Measurements from ENCODE around the gene RPS15. TPM values are rescaled to one million over a fixed set of nuclear protein-coding genes. Genes with fewer than 3 reads are reported as not detected.

The RPS15 gene
- total RNA-seq, 1 donor from 2014 or later = 938 TPM

DNA sequence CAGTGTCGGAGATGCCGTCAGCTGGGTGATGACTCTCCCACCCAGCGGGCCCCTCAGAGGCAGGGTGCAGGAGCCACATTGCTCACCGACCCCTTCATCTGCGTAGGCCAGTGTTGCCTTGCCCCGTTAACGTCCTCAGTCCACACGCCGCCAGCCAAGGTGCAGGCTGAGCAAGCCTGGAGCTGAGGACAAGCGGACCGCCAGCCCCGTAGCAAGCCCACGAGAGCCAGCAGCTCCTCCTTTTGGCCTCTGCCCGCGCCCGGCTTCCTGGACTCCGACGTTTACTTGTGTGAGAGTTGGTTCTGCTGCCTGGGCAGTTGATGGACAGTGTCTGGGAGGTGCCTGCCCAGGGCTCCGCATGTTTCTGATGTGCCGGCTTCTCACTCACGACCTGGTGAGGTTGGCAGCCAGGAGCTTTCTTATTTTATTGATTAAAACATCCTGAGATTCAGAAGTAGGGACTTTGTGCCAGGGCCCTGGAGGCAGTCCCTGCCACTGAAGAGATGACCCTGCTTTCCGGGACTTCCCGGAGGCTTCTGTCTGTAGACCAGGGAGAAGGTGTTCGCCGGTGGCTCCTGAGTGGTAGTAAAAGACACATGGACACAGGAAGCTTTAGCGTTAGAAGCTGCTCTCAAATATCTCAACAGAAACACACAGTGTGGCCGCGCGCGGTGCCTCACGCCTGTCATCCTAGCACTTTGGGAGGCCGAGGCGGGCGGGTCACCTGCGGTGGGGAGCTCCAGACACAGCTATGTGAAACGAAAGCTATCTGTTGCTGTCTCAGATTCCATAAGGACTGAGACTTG lies 25.0 kb upstream of the RPS15 start:
- Mint-ChIP-seq H3K4me3 (ENCODE audit: low read depth) (no peak overlapping the region), H3K4me1 (ENCODE audit: low read depth) (peaks cover 49% of the 10 kb centered on the region), H3K9me3 (ENCODE audit: low read depth) (no peaks in the 10 kb centered on the region), H3K27ac (peak overlapping the region; percentile 84), H3K27me3 (no peaks in the 10 kb centered on the region), H3K36me3 (ENCODE audit: insufficient read depth) (peaks cover 8% of the 10 kb centered on the region)
- TF ChIP-seq CTCF (IDR thresholded peaks at IDR 0.05; ENCODE audit: unreplicated experiment) = no peak
- no peak for DNase-seq (ENCODE audit: low spot score, unreplicated experiment)

GRCh38 chr19:1416014-1416841 lies 22.0 kb upstream of the RPS15 start:
- no peak for DNase-seq (ENCODE audit: low spot score, unreplicated experiment)
- TF ChIP-seq CTCF (IDR thresholded peaks at IDR 0.05; ENCODE audit: unreplicated experiment) = no peak
- H3K27ac Mint-ChIP-seq = peak overlapping the region; percentile 99
- H3K36me3 Mint-ChIP-seq (ENCODE audit: insufficient read depth) = peaks cover 11% of the 10 kb centered on the region
- H3K9me3 Mint-ChIP-seq (ENCODE audit: low read depth) = no peaks in the 10 kb centered on the region
- peaks cover 31% of the 10 kb centered on the region for H3K4me1 Mint-ChIP-seq (ENCODE audit: low read depth)
- H3K4me3 Mint-ChIP-seq (ENCODE audit: low read depth) = peak overlapping the region; percentile 64
- H3K27me3 Mint-ChIP-seq = no peaks in the 10 kb centered on the region

DNA sequence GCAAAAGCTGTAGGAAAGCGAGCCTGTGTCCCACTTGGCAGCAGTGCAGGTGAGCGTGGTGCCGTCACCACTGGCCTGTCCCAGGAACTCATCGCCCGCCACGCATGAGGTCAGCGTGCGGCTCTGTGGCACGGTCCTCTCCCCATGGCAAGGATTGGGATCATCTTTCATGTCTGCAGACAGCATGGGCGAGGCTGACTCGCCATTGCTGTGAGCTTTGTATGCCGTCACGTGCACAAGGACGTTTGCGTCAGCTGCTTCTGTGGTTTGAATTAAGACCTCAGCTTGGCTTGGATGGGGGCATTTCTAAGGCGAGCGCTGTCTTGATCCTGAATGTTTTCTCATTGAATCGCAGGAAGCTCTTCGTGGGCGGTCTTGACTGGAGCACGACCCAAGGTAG lies 21.1 kb upstream of the RPS15 start:
- peaks cover 11% of the 10 kb centered on the region for H3K36me3 Mint-ChIP-seq (ENCODE audit: insufficient read depth)
- peak overlapping the region; percentile 10 for H3K27ac Mint-ChIP-seq
- no peak for TF ChIP-seq CTCF (IDR thresholded peaks at IDR 0.05; ENCODE audit: unreplicated experiment)
- peaks cover 31% of the 10 kb centered on the region for H3K4me1 Mint-ChIP-seq (ENCODE audit: low read depth)
- no peaks in the 10 kb centered on the region for H3K27me3 Mint-ChIP-seq
- H3K4me3 Mint-ChIP-seq (ENCODE audit: low read depth) = no peak overlapping the region
- DNase-seq (ENCODE audit: low spot score, unreplicated experiment) = no peak
- no peaks in the 10 kb centered on the region for H3K9me3 Mint-ChIP-seq (ENCODE audit: low read depth)

- H3K27ac Mint-ChIP-seq = peak overlapping the region; percentile 67
- H3K4me1 Mint-ChIP-seq (ENCODE audit: low read depth) = peaks cover 31% of the 10 kb centered on the region
- H3K4me3 Mint-ChIP-seq (ENCODE audit: low read depth) = peak overlapping the region; percentile 11
- no peaks in the 10 kb centered on the region for H3K9me3 Mint-ChIP-seq (ENCODE audit: low read depth)
- H3K36me3 Mint-ChIP-seq (ENCODE audit: insufficient read depth) = peaks cover 16% of the 10 kb centered on the region
- no peaks in the 10 kb centered on the region for H3K27me3 Mint-ChIP-seq
- DNase-seq (ENCODE audit: low spot score, unreplicated experiment) = no peak
- no peak for TF ChIP-seq CTCF (IDR thresholded peaks at IDR 0.05; ENCODE audit: unreplicated experiment)
Measured at GRCh38 chr19:1417681-1418495, 20.3 kb upstream of the RPS15 start.

DNA sequence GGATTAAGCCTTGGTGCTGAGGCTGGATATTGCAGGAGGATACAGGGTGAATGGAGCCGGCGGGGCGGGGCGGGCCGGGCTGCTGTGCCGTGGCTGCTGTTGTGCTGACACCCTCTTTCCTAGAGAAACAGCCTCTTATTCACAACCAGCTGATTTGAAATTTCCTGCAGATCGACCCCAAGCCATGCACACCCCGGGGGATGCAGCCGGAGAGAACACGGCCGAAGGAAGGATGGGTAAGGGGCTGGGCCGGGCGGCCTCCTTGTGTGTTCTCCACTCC lies 19.8 kb upstream of the RPS15 start:
- H3K4me1 Mint-ChIP-seq (ENCODE audit: low read depth) = peaks cover 34% of the 10 kb centered on the region
- H3K27me3 Mint-ChIP-seq = no peaks in the 10 kb centered on the region
- H3K4me3 Mint-ChIP-seq (ENCODE audit: low read depth) = no peak overlapping the region
- DNase-seq (ENCODE audit: low spot score, unreplicated experiment) = no peak
- H3K27ac Mint-ChIP-seq = peak overlapping the region; percentile 67
- H3K9me3 Mint-ChIP-seq (ENCODE audit: low read depth) = no peaks in the 10 kb centered on the region
- peaks cover 20% of the 10 kb centered on the region for H3K36me3 Mint-ChIP-seq (ENCODE audit: insufficient read depth)
- no peak for TF ChIP-seq CTCF (IDR thresholded peaks at IDR 0.05; ENCODE audit: unreplicated experiment)
